Osteocyte (in vitro differentiated cells): ENCODE measurements around the gene FGGY. TPM values are rescaled to one million over a fixed set of nuclear protein-coding genes. Genes with fewer than 3 reads are reported as not detected.

Experiments
- DNase-seq: peaks from one replicate; pipeline ENCODE4 v3.0.0; 2021; ENCODE audit warnings: mixed read lengths; ENCODE audit not compliant: unreplicated experiment; ENCODE audit errors: extremely low spot score
- H3K27ac Mint-ChIP-seq: one replicate; pipeline ENCODE4 v1.8.0; 2021; ENCODE audit warnings: mild to moderate bottlenecking, mixed read lengths; ENCODE audit not compliant: unreplicated experiment
- H3K27me3 Mint-ChIP-seq: one replicate; pipeline ENCODE4 v1.8.0; 2021; ENCODE audit warnings: mixed read lengths; ENCODE audit not compliant: unreplicated experiment
- H3K36me3 Mint-ChIP-seq: one replicate; pipeline ENCODE4 v1.8.0; 2021; ENCODE audit warnings: mixed read lengths; ENCODE audit not compliant: unreplicated experiment
- H3K4me1 Mint-ChIP-seq: one replicate; pipeline ENCODE4 v1.8.0; 2021; ENCODE audit warnings: mixed read lengths; ENCODE audit not compliant: unreplicated experiment
- H3K4me3 Mint-ChIP-seq: one replicate; pipeline ENCODE4 v1.8.0; 2021; ENCODE audit warnings: mild to moderate bottlenecking, moderate library complexity, mixed read lengths; ENCODE audit not compliant: unreplicated experiment
- H3K9me3 Mint-ChIP-seq: one replicate; pipeline ENCODE4 v1.8.0; 2021; ENCODE audit warnings: mixed read lengths; ENCODE audit not compliant: unreplicated experiment
- total RNA-seq: library from RNA; stranded (reverse); gene quantifications from 2 replicates; pipeline ENCODE4 v1.2.1, GENCODE V29; 2021
- TF ChIP-seq, protein P1 (sequence below): fragments of 200-600 bp; sonication (generic); IDR thresholded peaks from 2 replicates; pipeline ENCODE4 v1.5.0; 2021; ENCODE audit warnings: antibody characterized with exemption, mild to moderate bottlenecking, moderate library complexity

FGGY gene
- total RNA-seq, 1 donor from 2014 or later: 9.1 TPM

DNA sequence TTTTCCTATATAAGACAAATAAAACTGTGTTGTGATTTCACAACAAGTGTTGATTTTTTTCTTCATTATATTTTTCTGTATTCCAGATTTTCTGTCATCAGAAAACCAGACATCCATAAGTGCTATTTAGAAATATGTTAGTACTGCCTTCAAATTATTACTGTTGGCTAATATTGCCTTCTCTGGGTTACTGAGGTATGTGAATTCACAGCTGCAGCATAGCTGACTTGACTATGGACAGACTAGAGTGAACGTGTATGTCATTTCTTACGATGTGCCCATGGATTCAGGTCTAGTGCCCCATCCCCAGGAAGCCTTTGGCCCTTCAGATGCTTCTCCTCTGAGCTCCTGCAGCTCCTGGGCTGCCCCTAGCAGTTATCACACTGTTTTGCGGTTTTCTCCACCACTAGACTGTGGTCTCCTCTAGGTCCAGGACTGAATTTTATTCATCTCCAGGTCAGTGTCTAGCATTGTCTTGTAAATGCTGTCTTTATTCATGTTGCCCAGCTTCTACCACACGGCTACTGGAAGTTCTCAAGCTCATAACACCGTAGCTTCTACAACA lies 118.5 kb downstream of the FGGY start:
- H3K36me3 Mint-ChIP-seq: no peaks in the 10 kb centered on the region
- TF ChIP-seq, protein P1, sequence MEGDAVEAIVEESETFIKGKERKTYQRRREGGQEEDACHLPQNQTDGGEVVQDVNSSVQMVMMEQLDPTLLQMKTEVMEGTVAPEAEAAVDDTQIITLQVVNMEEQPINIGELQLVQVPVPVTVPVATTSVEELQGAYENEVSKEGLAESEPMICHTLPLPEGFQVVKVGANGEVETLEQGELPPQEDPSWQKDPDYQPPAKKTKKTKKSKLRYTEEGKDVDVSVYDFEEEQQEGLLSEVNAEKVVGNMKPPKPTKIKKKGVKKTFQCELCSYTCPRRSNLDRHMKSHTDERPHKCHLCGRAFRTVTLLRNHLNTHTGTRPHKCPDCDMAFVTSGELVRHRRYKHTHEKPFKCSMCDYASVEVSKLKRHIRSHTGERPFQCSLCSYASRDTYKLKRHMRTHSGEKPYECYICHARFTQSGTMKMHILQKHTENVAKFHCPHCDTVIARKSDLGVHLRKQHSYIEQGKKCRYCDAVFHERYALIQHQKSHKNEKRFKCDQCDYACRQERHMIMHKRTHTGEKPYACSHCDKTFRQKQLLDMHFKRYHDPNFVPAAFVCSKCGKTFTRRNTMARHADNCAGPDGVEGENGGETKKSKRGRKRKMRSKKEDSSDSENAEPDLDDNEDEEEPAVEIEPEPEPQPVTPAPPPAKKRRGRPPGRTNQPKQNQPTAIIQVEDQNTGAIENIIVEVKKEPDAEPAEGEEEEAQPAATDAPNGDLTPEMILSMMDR: no peak
- peaks cover 5% of the 10 kb centered on the region for H3K9me3 Mint-ChIP-seq

DNA sequence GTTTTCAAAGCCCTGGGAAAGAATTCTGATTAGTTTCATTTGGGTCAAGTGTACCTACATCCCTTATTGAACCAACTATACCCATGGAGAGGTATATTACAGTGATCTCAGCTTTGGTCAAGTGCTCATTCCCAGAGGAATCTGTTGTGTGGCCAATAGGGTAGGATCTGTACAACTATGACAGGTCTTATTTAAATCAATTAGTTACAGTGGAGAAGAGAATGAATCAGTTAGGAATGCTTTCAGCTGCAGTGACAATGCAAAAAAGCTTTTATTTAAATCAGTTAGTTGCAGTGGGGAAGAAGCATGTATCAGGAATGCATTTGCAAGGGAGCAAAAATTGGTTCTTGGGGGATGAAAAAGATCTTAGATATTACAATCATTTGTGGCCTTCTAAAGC lies 119.0 kb downstream of the FGGY start:
- Mint-ChIP-seq H3K4me1 (no peaks in the 10 kb centered on the region), H3K27ac (no peak overlapping the region), H3K27me3 (no peaks in the 10 kb centered on the region), H3K4me3 (no peak overlapping the region), H3K9me3 (peaks cover 5% of the 10 kb centered on the region), H3K36me3 (no peaks in the 10 kb centered on the region)
- no peak for DNase-seq
- TF ChIP-seq, protein P1: no peak

More for the DNA sequence above, 118.5 kb downstream of the FGGY start:
- no peaks in the 10 kb centered on the region for H3K27me3 Mint-ChIP-seq
- H3K4me3 Mint-ChIP-seq: no peak overlapping the region
- H3K4me1 Mint-ChIP-seq: no peaks in the 10 kb centered on the region
- no peak overlapping the region for H3K27ac Mint-ChIP-seq
- no peak for DNase-seq

DNA sequence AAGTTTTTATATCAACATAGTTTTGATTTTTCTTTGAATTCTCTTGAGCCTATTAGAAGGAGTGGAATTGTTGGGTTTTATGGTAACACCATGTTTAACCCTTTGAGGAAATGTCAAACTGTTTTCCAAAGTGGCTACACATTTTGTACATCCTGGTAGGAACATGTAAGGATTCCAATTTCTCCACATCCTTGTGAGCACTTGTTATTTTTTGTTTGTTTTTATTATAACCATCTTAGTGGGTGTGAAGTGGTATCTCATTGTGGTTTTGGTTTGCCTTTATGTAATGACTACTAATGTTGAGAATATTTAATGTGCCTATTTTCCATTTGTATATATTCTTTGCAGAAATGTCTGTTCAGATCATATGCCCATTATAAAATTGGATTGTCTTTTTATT lies 120.5 kb downstream of the FGGY start:
- Mint-ChIP-seq H3K4me3 (no peak overlapping the region), H3K36me3 (no peaks in the 10 kb centered on the region), H3K9me3 (peaks cover 5% of the 10 kb centered on the region), H3K27me3 (no peaks in the 10 kb centered on the region), H3K27ac (no peak overlapping the region), H3K4me1 (no peaks in the 10 kb centered on the region)
- TF ChIP-seq, protein P1: no peak
- DNase-seq: no peak

DNA sequence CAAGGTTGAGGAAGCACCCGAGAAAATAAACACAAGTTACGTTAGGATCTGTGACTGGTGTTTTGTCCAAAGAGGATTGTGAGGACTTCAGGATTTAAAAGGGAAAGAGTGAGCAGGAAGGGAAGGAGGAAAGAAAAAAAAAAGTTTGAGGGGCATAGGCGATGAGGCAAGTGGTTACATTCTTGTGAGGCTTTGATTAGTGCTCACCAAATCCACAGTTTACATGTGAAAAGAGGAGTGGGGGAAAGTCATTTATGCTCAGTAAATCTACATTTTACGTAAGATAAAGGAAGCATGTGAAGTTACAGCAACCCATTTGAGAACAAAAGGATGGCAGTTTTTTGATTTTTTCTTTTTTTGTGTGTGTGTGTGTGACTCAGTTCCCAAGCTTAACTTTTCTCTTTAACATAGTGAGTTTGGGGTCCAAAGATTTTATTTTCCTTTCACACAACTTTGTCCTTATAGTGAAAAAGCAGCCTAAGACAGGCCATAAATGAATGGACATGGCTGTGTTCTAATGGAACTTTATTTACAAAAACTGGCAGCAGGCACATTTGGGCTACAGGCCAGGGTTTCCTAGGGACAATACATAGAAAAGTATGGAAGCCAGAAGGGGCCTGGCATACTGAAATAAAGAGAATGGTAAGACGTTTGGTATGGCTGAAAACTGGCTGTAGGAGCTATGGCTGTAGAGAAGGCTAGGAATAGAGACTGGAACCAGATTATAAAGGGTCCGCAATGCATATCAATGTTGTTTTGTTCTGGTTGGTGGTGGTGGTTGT lies 121.7 kb downstream of the FGGY start:
- H3K9me3 Mint-ChIP-seq: peaks cover 5% of the 10 kb centered on the region

More for the DNA sequence above, 121.7 kb downstream of the FGGY start:
- H3K36me3 Mint-ChIP-seq: no peaks in the 10 kb centered on the region
- no peaks in the 10 kb centered on the region for H3K4me1 Mint-ChIP-seq
- H3K27me3 Mint-ChIP-seq: no peaks in the 10 kb centered on the region
- TF ChIP-seq, protein P1: no peak
- H3K27ac Mint-ChIP-seq: no peak overlapping the region
- H3K4me3 Mint-ChIP-seq: no peak overlapping the region
- no peak for DNase-seq
